Measurements from ENCODE around the gene ZNF467. TPM values are rescaled to one million over a fixed set of nuclear protein-coding genes. Genes with fewer than 3 reads are reported as not detected.

The ZNF467 gene
- total RNA-seq, 1 donor from 2014 or later = 64.2 TPM

DNA sequence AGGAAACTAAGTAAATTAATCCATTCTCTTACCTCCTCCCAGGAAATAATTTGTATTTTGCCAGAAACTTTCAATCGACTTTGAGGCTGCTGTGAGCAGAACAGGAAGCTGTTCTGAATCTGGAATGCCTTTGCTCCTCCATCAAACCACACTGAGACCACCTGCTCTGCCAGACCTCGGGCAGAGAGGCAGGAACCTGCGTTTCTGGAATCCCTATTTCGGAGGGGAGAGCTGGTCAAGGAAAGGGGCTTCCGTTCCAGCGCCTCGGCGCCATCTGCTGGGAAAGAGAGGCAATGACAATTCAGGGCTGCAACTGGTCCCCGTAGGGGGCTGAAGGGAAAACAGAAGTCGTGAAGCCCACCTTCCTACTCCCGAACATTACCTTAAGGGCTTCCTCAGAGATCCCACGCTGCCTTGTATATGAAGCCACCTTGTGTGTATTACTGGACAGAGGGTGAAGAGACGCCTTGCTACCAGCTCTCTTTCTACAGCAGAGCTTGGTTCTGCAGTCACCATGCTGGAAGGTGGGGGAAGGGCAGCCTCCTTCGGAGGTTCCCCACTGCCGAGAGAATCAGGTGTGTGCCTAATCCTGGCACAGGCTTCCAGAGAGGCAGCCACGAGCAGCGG, 31.2 kb downstream of the ZNF467 start:
- no peak overlapping the region for H3K4me3 Mint-ChIP-seq (ENCODE audit: unreplicated experiment)
- H3K36me3 Mint-ChIP-seq (ENCODE audit: low read depth, unreplicated experiment) = no peaks in the 10 kb centered on the region
- peak; percentile 81 for DNase-seq (ENCODE audit: low spot score)
- H3K27ac Mint-ChIP-seq (ENCODE audit: unreplicated experiment) = no peak overlapping the region
- no peaks in the 10 kb centered on the region for H3K9me3 Mint-ChIP-seq (ENCODE audit: unreplicated experiment)
- H3K4me1 Mint-ChIP-seq (ENCODE audit: unreplicated experiment) = no peaks in the 10 kb centered on the region
- H3K27me3 Mint-ChIP-seq (ENCODE audit: unreplicated experiment) = peaks cover 4% of the 10 kb centered on the region
- TF ChIP-seq, protein P1, sequence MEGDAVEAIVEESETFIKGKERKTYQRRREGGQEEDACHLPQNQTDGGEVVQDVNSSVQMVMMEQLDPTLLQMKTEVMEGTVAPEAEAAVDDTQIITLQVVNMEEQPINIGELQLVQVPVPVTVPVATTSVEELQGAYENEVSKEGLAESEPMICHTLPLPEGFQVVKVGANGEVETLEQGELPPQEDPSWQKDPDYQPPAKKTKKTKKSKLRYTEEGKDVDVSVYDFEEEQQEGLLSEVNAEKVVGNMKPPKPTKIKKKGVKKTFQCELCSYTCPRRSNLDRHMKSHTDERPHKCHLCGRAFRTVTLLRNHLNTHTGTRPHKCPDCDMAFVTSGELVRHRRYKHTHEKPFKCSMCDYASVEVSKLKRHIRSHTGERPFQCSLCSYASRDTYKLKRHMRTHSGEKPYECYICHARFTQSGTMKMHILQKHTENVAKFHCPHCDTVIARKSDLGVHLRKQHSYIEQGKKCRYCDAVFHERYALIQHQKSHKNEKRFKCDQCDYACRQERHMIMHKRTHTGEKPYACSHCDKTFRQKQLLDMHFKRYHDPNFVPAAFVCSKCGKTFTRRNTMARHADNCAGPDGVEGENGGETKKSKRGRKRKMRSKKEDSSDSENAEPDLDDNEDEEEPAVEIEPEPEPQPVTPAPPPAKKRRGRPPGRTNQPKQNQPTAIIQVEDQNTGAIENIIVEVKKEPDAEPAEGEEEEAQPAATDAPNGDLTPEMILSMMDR (IDR thresholded peaks at IDR 0.05; ENCODE audit: unreplicated experiment) = peak; percentile 75

- H3K4me3 Mint-ChIP-seq (ENCODE audit: unreplicated experiment) = no peak overlapping the region
- H3K27me3 Mint-ChIP-seq (ENCODE audit: unreplicated experiment) = peaks cover 1% of the 10 kb centered on the region
- no peaks in the 10 kb centered on the region for H3K9me3 Mint-ChIP-seq (ENCODE audit: unreplicated experiment)
- no peaks in the 10 kb centered on the region for H3K36me3 Mint-ChIP-seq (ENCODE audit: low read depth, unreplicated experiment)
- H3K27ac Mint-ChIP-seq (ENCODE audit: unreplicated experiment) = no peak overlapping the region
- H3K4me1 Mint-ChIP-seq (ENCODE audit: unreplicated experiment) = no peaks in the 10 kb centered on the region
- TF ChIP-seq, protein P1 (IDR thresholded peaks at IDR 0.05; ENCODE audit: unreplicated experiment) = no peak
- no peak for DNase-seq (ENCODE audit: low spot score)
Observed at GRCh38 chr7:149741629-149742028, 31.8 kb downstream of the ZNF467 start.

DNA sequence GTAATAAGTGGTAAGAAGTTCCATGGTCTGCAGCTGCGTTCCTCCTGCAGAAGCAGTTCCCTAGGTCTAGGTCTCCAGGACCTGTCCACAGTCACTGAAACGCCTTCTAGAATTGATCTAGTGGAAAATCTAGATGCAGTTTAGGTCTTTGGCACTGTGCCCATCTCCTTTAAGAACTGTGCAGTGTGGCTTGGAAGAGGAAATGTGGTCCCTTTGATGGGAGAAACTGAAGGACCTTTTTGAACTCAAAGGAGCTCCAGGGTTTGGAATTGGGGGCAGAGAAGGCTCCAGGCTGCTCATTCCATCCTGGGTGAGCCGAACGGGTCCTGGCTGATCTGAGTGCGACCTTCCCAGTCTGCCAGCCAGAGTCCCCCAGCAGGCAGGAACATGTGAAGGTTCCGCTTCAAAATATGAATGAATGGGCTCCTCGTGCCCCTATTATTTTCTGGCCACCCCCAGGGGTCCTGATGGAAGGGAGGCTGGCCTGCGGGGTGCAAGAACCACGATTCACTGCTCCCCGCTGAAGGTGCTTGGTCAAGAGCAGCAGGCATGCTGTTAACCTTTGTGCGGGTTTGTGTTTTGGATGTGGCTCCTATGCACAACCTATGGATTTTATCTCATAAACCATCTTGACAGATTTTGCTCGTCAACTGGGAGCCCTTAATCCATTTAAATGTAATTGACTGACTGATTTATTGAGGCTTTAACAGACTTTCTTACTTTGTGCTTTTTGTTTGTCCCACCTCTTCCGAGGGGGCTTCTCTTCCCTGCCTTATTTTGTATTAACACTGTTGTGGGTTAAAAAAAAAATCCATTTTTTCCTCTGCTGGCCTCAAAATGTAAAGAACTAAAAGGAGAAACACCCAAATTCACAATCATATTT, 36.7 kb downstream of the ZNF467 start:
- H3K9me3 Mint-ChIP-seq (ENCODE audit: unreplicated experiment) = no peaks in the 10 kb centered on the region
- DNase-seq (ENCODE audit: low spot score) = no peak
- H3K27me3 Mint-ChIP-seq (ENCODE audit: unreplicated experiment) = peaks cover 8% of the 10 kb centered on the region
- H3K27ac Mint-ChIP-seq (ENCODE audit: unreplicated experiment) = no peak overlapping the region
- H3K36me3 Mint-ChIP-seq (ENCODE audit: low read depth, unreplicated experiment) = peaks cover 2% of the 10 kb centered on the region
- TF ChIP-seq, protein P1 (IDR thresholded peaks at IDR 0.05; ENCODE audit: unreplicated experiment) = no peak
- peaks cover 11% of the 10 kb centered on the region for H3K4me1 Mint-ChIP-seq (ENCODE audit: unreplicated experiment)
- no peak overlapping the region for H3K4me3 Mint-ChIP-seq (ENCODE audit: unreplicated experiment)

DNA sequence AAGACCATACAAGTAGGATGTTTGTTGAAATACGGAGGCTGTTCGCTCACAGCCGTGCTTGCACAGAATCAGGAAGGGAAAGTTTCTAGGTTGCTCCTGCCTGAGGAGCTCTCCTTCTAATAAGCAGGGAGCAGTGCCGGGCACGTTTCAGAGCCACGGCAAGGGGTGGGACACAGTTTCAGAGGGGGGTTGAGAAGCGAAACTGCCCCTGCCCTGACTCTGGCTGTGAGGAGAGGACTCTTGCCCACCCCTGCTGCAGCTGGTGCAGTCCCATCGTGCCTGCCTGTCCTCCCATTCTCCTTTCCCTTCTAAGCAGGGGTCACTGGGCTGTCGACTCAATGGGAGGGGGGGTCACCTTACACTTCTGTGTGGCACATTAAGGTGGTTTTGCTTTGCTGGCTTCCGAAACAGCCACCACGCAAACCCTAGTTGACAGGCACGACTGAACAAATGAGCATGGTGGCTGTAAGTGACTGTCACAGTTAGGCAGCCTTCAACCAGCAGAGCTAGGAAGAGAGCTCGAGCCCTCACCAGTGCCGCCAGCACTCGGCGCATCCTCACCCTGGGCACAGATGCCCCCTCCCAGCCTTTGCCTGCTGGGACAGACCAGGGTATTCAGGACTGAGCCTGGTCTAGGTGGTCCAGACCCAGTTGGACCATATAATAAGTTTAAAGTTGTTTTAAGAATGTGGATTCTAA, 37.5 kb downstream of the ZNF467 start:
- peaks cover 9% of the 10 kb centered on the region for H3K36me3 Mint-ChIP-seq (ENCODE audit: low read depth, unreplicated experiment)
- H3K27me3 Mint-ChIP-seq (ENCODE audit: unreplicated experiment) = peaks cover 8% of the 10 kb centered on the region
- no peak overlapping the region for H3K4me3 Mint-ChIP-seq (ENCODE audit: unreplicated experiment)
- TF ChIP-seq, protein P1 (IDR thresholded peaks at IDR 0.05; ENCODE audit: unreplicated experiment) = no peak
- no peak overlapping the region for H3K27ac Mint-ChIP-seq (ENCODE audit: unreplicated experiment)
- H3K4me1 Mint-ChIP-seq (ENCODE audit: unreplicated experiment) = peaks cover 11% of the 10 kb centered on the region
- DNase-seq (ENCODE audit: low spot score) = no peak
- no peaks in the 10 kb centered on the region for H3K9me3 Mint-ChIP-seq (ENCODE audit: unreplicated experiment)
